Measurements from ENCODE around the gene PRAF2. TPM values are rescaled to one million over a fixed set of nuclear protein-coding genes. Genes with fewer than 3 reads are reported as not detected.

Gene PRAF2
- polyA plus RNA-seq, 1 donor, result 32.1 TPM

- no peak for DNase-seq
Observed at GRCh38 chrX:49079489-49080428, 6.0 kb upstream of the PRAF2 start, which contains the start of gene WDR45. Gene WDR45 (minus strand): TSS chrX:49079887. CDS start chrX:49078095, 1,792 bp downstream.

- no peak for DNase-seq
Observed at GRCh38 chrX:49077941-49078340, 4.1 kb upstream of the PRAF2 start.

DNA sequence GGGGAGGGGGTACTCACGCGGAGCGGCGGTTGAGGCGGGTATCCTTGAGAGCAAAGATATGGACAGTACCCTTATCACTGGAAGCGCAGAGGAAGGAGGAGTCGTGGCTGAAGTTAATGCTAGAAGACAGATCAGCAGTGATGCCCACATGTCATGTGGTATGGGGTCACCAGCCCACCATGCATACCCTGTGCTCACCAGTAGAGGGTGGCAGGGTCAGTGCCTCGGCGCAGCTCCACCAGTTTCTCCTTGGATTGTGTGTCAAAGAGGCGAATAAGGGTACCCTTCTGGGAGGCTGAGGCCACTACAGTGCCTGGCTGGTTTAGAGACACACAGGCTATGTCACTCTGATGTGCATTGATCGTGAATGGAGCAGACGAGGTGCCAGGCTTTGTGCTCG, 1.5 kb upstream of the PRAF2 start:
- no peak for DNase-seq

DNA sequence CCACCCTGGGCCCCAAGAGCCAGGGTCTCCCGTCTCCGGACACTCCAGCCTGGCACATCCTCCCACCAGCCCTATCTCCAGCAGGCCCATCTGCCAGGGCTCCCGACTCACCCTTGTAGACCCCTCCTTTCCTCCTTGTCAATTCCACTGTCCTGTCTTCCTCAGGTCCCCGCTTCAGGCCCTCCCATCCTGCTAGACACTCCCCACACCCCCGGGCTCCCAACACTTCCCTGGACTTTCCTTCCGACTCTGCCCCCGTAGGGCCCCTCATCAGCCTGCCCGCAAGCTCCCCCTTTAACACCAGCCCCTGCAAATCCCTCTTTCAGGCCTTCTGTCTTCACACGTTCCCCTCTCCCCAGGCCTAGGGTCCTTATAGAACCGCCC, 1.1 kb downstream of the PRAF2 start:
- no peak for DNase-seq

GRCh38 chrX:49071877-49072711, 1.7 kb downstream of the PRAF2 start:
- DNase-seq, result peak; percentile 65

- DNase-seq, result no peak
Observed at GRCh38 chrX:49070988-49071387, 2.8 kb downstream of the PRAF2 start.

DNA sequence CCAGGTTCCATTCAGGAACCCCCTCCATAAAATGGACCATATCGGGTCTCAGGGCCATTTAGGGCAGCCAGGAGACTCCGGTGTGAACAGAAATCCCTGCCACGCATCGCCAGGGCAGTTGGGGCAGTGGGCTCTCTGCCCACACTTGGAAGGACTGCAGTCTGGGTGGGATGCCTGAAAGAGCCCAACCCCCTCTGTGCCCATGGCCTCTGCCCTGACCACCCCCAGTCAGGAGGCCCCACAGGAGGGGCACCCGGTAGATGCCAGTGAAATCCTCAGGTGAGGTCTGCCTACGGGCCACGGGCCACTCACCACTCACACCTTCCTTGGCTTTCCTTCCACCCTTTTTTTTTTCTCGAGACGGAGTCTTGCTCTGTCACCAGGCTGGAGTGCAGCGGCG, 4.8 kb downstream of the PRAF2 start:
- no peak for DNase-seq

DNA sequence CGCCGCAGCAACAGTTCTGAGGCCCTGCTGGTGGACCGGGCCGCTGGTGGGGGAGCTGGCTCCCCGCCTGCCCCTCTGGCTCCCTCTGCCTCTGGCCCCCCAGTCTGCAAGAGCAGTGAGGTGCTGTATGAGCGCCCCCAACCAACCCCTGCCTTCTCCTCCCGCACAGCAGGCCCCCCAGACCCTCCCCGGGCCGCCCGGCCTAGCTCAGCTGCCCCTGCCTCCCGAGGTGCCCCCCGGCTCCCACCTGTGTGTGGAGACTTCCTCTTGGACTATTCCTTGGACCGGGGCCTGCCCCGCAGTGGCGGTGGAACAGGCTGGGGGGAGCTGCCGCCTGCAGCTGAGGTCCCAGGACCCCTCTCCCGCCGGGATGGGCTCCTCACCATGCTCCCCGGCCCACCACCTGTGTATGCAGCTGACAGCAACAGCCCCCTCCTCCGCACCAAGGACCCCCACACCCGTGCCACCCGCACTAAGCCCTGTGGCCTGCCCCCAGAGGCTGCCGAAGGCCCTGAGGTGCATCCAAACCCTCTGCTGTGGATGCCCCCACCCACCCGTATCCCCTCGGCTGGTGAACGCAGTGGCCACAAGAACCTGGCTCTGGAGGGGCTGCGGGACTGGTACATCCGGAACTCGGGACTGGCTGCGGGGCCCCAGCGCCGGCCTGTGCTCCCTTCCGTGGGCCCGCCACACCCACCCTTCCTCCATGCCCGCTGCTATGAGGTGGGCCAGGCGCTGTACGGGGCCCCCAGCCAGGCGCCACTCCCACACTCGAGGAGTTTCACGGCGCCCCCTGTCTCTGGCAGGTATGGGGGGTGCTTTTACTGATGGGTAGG, 6.3 kb downstream of the PRAF2 start:
- no peak for DNase-seq

- no peak for DNase-seq
Observed at GRCh38 chrX:49066690-49067089, 7.1 kb downstream of the PRAF2 start.

- no peak for DNase-seq
Observed at GRCh38 chrX:49066278-49066677, 7.5 kb downstream of the PRAF2 start.

GRCh38 chrX:49064735-49065134, 9.1 kb downstream of the PRAF2 start:
- no peak for DNase-seq

DNA sequence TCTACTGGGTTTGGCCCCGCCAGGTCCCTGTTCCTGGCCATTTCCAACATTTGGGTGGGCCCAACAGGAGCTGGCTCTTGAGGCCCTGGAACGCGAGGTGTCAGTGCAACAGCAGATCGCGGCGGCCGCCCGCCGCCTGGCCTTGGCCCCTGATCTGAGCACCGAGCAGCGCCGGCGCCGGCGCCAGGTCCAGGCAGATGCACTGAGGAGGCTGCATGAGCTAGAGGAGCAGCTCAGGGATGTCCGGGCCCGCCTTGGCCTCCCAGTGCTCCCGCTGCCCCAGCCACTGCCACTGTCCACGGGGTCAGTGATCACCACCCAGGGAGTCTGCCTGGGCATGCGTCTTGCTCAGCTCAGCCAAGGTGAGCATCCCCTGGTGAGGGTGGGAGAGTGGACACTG, 9.5 kb downstream of the PRAF2 start:
- DNase-seq, result no peak

GRCh38 chrX:49063715-49064114, 10.1 kb downstream of the PRAF2 start:
- no peak for DNase-seq

- DNase-seq, result no peak
Observed at GRCh38 chrX:49061916-49062315, 11.9 kb downstream of the PRAF2 start.

GRCh38 chrX:49061490-49061889, 12.3 kb downstream of the PRAF2 start:
- DNase-seq, result no peak

GRCh38 chrX:49060914-49061313, 12.9 kb downstream of the PRAF2 start:
- no peak for DNase-seq

DNA sequence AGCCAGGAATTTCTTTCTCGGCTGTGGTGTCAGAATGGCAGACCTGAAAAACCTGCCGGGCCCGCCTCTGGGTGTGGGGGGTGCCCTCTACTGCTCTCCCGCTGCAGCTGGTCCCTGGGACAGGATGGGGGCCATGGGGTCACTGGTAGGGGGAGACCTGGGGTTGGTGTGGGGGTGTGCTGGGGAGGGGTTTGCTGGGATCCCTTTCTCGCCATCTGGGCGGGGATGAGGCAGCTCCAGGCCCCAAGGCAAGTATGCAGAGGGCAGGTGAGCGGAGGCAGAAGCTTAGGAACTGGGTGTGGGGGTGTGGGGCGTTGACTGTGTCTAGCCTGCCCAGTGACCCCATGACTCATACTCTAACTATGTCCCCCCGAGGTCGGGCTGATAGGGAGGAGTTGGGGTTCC, 14.1 kb downstream of the PRAF2 start:
- no peak for DNase-seq

GRCh38 chrX:49059201-49059600, 14.6 kb downstream of the PRAF2 start:
- DNase-seq, result no peak

- DNase-seq, result no peak
Observed at GRCh38 chrX:49058794-49059193, 15.0 kb downstream of the PRAF2 start, which contains the start of gene CCDC120. Gene CCDC120 (plus strand): TSS chrX:49058999. CDS start chrX:49062042, 3,043 bp downstream.

GRCh38 chrX:49054073-49054762, 19.6 kb downstream of the PRAF2 start:
- no peak for DNase-seq

Measured in left kidney (tissue), 2 donors.